ENCODE results near the gene MAST4.
"Not testable (repeated sequence)": the region's sequence is repeated elsewhere in the genome, so short reads cannot be mapped to it uniquely, and the experiment has no call there.

The MAST4 gene

DNA sequence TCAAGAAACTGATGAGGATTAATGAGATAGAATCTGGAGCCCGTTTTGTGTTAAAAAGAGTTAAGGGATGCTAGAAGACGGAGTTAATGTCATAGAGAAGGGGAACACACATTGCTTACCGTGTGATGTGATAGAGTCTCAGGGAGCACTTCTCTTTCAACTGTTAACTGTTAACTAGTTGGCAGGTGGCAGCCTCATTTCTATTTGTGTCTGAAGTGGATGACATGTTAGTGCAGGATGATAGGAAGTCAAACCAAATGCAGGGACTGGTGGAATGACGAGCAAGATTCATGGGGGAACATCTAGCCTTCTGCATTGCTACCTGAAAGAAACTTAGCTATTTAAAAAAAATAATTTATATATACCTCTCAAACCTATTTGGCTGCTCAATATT is 222.7 kb downstream of the MAST4 start:
- no peak for DNase-seq (ENCODE audit: low spot score)
- in situ Hi-C loops (cut with MboI; ENCODE audit: low sequenced_read_pairs, unreplicated experiment), result no loop called here
- TF ChIP-seq, protein P1, sequence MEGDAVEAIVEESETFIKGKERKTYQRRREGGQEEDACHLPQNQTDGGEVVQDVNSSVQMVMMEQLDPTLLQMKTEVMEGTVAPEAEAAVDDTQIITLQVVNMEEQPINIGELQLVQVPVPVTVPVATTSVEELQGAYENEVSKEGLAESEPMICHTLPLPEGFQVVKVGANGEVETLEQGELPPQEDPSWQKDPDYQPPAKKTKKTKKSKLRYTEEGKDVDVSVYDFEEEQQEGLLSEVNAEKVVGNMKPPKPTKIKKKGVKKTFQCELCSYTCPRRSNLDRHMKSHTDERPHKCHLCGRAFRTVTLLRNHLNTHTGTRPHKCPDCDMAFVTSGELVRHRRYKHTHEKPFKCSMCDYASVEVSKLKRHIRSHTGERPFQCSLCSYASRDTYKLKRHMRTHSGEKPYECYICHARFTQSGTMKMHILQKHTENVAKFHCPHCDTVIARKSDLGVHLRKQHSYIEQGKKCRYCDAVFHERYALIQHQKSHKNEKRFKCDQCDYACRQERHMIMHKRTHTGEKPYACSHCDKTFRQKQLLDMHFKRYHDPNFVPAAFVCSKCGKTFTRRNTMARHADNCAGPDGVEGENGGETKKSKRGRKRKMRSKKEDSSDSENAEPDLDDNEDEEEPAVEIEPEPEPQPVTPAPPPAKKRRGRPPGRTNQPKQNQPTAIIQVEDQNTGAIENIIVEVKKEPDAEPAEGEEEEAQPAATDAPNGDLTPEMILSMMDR (IDR thresholded peaks at IDR 0.05; ENCODE audit: borderline replicate concordance, control extremely low read depth, extremely low read depth, insufficient read depth, missing control alignments), result no peak

DNA sequence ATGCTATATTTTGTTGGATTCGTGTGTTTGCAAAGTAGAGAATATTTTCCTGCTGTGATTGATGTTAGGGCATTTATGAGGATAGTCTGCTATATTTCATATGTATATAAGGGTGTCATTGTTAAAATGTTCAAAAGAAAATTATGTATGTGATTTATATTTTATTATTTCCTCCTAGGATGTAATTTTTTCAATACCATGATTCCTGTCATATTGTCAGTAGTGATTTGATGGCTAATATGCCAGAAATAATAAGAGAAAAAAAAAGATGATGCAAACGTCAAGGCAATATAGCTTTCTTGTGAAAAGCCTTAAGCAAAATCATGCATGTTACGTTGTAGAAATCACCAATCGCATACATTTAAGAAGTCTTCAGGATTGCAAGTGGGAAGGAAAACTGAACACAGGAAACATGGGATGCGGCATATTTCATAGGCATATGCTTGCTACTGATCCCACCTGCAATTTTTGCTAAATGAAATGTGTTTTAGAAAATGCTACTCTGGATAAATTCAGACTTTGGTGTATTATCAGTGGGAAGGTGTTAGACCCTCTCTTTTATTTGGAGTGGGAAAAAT is 224.5 kb downstream of the MAST4 start:
- in situ Hi-C loops (cut with MboI; ENCODE audit: low sequenced_read_pairs, unreplicated experiment), result no loop called here
- TF ChIP-seq, protein P1 (IDR thresholded peaks at IDR 0.05; ENCODE audit: borderline replicate concordance, control extremely low read depth, extremely low read depth, insufficient read depth, missing control alignments), result no peak

DNA sequence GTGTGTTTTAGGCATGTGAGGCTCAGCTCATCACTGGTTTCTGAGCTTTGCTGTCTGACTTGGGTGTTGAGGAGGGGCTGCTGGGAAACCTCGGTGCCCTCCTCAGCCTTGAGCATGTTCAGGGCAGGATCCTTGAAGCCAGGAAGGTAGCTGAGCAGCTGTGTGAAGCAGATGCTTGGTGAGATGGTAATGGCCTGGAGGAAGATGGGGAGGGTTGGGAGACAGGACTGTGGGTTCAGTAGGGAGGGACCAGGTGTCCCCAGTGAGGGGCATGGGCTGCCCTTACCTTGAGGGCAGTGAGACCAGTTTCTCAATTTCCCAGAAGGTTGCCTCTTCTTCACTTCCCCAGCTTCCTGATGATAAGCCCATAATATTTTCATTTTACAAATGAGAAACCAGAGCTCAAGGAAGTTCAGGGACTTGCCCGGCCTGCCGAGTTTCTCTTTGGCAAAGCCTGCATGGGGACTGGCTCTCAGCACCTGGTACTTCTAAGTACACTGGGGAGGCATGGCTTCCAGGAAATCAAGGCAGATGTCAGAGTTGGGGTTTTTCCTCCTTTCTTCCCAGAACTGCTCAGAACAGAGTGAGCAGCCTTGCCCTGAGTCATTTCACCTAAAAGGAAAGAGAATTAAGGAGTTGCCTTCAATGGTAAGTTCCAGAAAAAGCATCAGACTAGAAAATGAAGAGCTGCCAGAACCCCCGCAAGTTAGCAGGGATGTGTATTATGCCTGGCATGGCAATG is 225.7 kb downstream of the MAST4 start:
- TF ChIP-seq, protein P1 (IDR thresholded peaks at IDR 0.05; ENCODE audit: borderline replicate concordance, control extremely low read depth, extremely low read depth, insufficient read depth, missing control alignments), result no peak
- in situ Hi-C loops (cut with MboI; ENCODE audit: low sequenced_read_pairs, unreplicated experiment), result no loop called here
- no peak for DNase-seq (ENCODE audit: low spot score)

More for the DNA sequence above, 224.5 kb downstream of the MAST4 start:
- no peak for DNase-seq (ENCODE audit: low spot score)

DNA sequence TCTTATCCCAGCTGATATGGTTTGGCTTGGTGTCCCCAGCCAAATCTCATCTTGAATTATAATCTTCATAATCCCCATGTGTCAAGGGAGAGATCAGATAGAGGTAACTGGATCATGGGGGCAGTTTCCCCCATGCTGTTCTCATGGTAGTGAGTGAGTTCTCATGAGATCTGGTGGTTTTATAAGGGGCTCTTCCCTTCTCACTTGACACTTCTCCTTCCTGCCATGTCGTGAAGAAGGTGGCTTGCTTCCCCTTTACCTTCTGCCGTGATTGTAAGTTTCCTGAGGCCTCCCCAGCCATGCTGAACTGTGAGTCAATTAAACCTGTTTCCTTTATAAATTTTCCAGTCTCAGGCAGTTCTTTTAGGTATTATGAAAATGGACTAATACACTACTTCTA is 226.7 kb downstream of the MAST4 start:
- DNase-seq (ENCODE audit: low spot score); in situ Hi-C loops (cut with MboI; ENCODE audit: low sequenced_read_pairs, unreplicated experiment): not testable (repeated sequence)

DNA sequence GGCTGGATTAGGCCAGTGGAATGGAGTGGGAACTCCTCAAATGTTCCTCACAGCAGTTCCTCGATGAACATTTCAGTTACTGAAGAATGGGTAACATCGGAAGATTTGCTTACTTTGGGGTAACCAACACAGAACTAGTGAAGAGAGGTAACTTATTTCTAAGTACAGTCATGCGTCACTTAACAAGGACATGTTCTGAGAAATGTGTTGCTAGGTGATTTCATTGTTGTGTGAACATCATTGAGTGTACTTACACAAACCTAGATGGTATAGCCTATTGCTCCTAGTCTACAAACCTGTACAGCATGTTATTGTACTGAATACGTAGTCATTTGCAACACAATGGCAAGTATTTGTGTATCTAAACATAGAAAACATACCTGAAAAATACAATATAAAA is 228.3 kb downstream of the MAST4 start:
- in situ Hi-C loops (cut with MboI; ENCODE audit: low sequenced_read_pairs, unreplicated experiment), result no loop called here
- DNase-seq (ENCODE audit: low spot score), result no peak
- TF ChIP-seq, protein P1 (IDR thresholded peaks at IDR 0.05; ENCODE audit: borderline replicate concordance, control extremely low read depth, extremely low read depth, insufficient read depth, missing control alignments), result no peak

DNA sequence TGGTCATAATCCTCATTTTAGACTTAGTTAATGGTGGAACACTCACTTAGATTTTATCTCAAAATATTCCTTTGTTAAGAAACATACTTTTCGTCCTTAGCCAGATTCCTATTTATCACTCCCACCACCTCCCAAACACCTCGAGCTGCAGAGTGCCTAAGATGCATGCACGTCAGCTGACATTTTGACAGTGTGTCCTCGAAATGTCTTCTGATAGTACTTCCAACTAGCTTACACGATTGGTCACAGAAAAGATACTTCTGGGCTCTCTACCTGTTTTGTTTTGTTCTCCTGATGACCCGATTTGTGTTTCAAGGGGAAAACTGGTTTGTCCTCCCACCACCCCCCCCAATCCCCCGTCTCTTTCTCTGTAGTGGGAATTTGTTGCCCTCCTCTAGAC is 230.1 kb downstream of the MAST4 start:
- TF ChIP-seq, protein P1 (IDR thresholded peaks at IDR 0.05; ENCODE audit: borderline replicate concordance, control extremely low read depth, extremely low read depth, insufficient read depth, missing control alignments), result no peak
- DNase-seq (ENCODE audit: low spot score), result no peak
- in situ Hi-C loops (cut with MboI; ENCODE audit: low sequenced_read_pairs, unreplicated experiment), result no loop called here

DNA sequence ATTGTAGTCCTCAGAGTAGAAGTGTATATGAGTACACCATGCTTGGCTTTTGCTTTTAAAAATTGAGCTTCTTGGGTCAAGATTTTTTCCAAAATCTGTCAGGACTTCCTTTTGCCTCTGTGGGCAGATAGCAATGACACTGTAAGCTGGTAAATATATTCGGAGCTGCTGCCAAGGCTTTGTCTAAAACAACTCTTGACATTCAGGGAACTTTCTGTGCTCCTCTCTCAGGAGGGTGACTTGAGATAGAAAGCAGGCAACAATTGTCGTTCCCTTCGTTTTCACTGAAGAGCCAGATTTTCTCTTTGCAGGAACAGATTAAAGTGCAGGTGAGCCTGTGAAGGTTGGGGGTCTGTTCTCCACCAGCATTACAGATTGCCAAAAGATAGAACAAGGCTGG is 230.5 kb downstream of the MAST4 start:
- TF ChIP-seq, protein P1 (IDR thresholded peaks at IDR 0.05; ENCODE audit: borderline replicate concordance, control extremely low read depth, extremely low read depth, insufficient read depth, missing control alignments), result no peak

More for the DNA sequence above, 230.5 kb downstream of the MAST4 start:
- in situ Hi-C loops (cut with MboI; ENCODE audit: low sequenced_read_pairs, unreplicated experiment), result no loop called here
- DNase-seq (ENCODE audit: low spot score), result no peak

All from GM13976 (cell line).